DOHH2 (cell line): ENCODE measurements around the gene PRTN3.

Source experiments
- H3F3A ChIP-seq: fragments of 200-600 bp; sonication (generic), shearing (Covaris generic); 2 replicates; pipeline ENCODE4 v1.6.0; 2016; ENCODE audit warnings: antibody characterized with exemption, mild to moderate bottlenecking; ENCODE audit not compliant: control insufficient read depth, insufficient read depth
- H3K27ac ChIP-seq: fragments of 200-600 bp; sonication (generic); 2 replicates; pipeline ENCODE4 v1.5.1; 2014; ENCODE audit warnings: low read depth, mild to moderate bottlenecking, low read length, moderate library complexity
- H3K27me3 ChIP-seq: fragments of 200-600 bp; sonication (generic); 2 replicates; pipeline ENCODE4 v1.6.1; 2014; ENCODE audit warnings: mild to moderate bottlenecking, low read length, mixed read lengths; ENCODE audit not compliant: control insufficient read depth
- H3K36me3 ChIP-seq: fragments of 200-600 bp; sonication (generic); 2 replicates; pipeline ENCODE4 v1.6.1; 2014; ENCODE audit warnings: mild to moderate bottlenecking, low read length, moderate library complexity, mixed read lengths; ENCODE audit not compliant: control insufficient read depth
- H3K4me1 ChIP-seq: fragments of 200-600 bp; sonication (generic); 2 replicates; pipeline ENCODE4 v1.6.1; 2014; ENCODE audit warnings: mild to moderate bottlenecking, low read length, mixed read lengths; ENCODE audit not compliant: control insufficient read depth
- H3K4me2 ChIP-seq: fragments of 200-600 bp; sonication (generic); 2 replicates; pipeline ENCODE4 v1.6.0; 2014; ENCODE audit warnings: mild to moderate bottlenecking, low read length, moderate library complexity
- H3K4me3 ChIP-seq: fragments of 200-600 bp; sonication (generic); 2 replicates; pipeline ENCODE4 v1.5.1; 2014; ENCODE audit warnings: mild to moderate bottlenecking, low read length, mixed read lengths
- H3K79me2 ChIP-seq: fragments of 200-600 bp; sonication (generic); 2 replicates; pipeline ENCODE4 v1.6.1; 2014; ENCODE audit warnings: mild to moderate bottlenecking, low read length, mixed read lengths; ENCODE audit not compliant: control insufficient read depth
- H3K9me2 ChIP-seq: fragments of 200-600 bp; sonication (generic); replicated peaks from 2 replicates; pipeline ENCODE4 v1.6.1; 2014; ENCODE audit warnings: mild to moderate bottlenecking, low read length, mixed read lengths; ENCODE audit not compliant: control insufficient read depth
- H3K9me3 ChIP-seq: fragments of 200-600 bp; sonication (generic); 2 replicates; pipeline ENCODE4 v1.6.1; 2014; ENCODE audit warnings: antibody characterized with exemption, low read length, mixed read lengths; ENCODE audit not compliant: control insufficient read depth, insufficient read depth
- H4K20me1 ChIP-seq: fragments of 200-600 bp; sonication (generic); 2 replicates; pipeline ENCODE4 v1.6.0; 2014; ENCODE audit warnings: low read depth, mild to moderate bottlenecking, antibody characterized with exemption, low read length, moderate library complexity; ENCODE audit not compliant: control insufficient read depth, insufficient read depth
- EZH2phosphoT487 ChIP-seq: fragments of 200-600 bp; sonication (generic); IDR thresholded peaks from 2 replicates; pipeline ENCODE4 v1.6.1; 2017; ENCODE audit warnings: borderline replicate concordance, mild to moderate bottlenecking, antibody characterized with exemption, low read length, moderate library complexity, mixed read lengths
- TF ChIP-seq, protein P1 (sequence below): fragments of 200-600 bp; sonication (generic); IDR thresholded peaks from one replicate; pipeline ENCODE4 v1.5.1; 2014; ENCODE audit warnings: antibody characterized with exemption, mild to moderate bottlenecking, low read depth, low read length; ENCODE audit not compliant: poor library complexity, severe bottlenecking

PRTN3 gene

DNA sequence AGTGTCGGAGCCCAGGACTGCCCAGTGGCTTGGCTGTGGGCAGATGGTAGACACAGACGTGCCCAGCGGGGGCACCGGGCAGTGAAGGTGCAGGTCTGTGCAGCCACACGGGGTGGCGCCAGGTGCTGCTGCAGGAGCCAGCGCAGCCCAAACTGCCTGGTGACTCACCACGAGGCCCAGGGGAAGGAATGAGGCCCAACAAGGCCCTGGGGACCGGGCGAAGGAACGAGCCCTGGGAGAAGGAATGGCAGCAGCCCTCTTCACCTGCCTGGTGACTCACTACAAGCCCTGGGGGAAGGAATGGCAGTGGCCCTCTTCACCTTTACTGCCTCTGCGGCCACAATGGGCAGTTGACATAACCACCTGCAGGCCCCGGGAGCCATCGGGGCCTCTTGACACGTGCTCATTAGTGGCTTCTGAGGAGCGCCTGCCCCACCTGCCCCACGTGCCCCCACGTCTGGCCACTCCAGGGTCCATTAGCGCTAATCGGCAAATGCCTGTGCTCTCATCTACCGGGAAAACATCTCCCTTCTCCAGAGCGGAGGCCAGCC, 42.9 kb downstream of the PRTN3 start:
- H3F3A ChIP-seq, result no peaks in the 10 kb centered on the region
- H3K4me3 ChIP-seq, result no peak overlapping the region
- no peaks in the 10 kb centered on the region for H3K9me3 ChIP-seq
- no peak overlapping the region for H3K27ac ChIP-seq
- peaks cover 3% of the 10 kb centered on the region for H3K4me1 ChIP-seq
- H3K27me3 ChIP-seq, result no peaks in the 10 kb centered on the region
- H3K79me2 ChIP-seq, result no peaks in the 10 kb centered on the region
- no peaks in the 10 kb centered on the region for H4K20me1 ChIP-seq
- H3K36me3 ChIP-seq, result peaks cover 5% of the 10 kb centered on the region; the same call in 1 of the 2 replicates
- TF ChIP-seq, protein P1, sequence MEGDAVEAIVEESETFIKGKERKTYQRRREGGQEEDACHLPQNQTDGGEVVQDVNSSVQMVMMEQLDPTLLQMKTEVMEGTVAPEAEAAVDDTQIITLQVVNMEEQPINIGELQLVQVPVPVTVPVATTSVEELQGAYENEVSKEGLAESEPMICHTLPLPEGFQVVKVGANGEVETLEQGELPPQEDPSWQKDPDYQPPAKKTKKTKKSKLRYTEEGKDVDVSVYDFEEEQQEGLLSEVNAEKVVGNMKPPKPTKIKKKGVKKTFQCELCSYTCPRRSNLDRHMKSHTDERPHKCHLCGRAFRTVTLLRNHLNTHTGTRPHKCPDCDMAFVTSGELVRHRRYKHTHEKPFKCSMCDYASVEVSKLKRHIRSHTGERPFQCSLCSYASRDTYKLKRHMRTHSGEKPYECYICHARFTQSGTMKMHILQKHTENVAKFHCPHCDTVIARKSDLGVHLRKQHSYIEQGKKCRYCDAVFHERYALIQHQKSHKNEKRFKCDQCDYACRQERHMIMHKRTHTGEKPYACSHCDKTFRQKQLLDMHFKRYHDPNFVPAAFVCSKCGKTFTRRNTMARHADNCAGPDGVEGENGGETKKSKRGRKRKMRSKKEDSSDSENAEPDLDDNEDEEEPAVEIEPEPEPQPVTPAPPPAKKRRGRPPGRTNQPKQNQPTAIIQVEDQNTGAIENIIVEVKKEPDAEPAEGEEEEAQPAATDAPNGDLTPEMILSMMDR, result no peak
- no peak for TF ChIP-seq EZH2phosphoT487
- no peaks in the 10 kb centered on the region for H3K9me2 ChIP-seq
- H3K4me2 ChIP-seq, result no peak overlapping the region

DNA sequence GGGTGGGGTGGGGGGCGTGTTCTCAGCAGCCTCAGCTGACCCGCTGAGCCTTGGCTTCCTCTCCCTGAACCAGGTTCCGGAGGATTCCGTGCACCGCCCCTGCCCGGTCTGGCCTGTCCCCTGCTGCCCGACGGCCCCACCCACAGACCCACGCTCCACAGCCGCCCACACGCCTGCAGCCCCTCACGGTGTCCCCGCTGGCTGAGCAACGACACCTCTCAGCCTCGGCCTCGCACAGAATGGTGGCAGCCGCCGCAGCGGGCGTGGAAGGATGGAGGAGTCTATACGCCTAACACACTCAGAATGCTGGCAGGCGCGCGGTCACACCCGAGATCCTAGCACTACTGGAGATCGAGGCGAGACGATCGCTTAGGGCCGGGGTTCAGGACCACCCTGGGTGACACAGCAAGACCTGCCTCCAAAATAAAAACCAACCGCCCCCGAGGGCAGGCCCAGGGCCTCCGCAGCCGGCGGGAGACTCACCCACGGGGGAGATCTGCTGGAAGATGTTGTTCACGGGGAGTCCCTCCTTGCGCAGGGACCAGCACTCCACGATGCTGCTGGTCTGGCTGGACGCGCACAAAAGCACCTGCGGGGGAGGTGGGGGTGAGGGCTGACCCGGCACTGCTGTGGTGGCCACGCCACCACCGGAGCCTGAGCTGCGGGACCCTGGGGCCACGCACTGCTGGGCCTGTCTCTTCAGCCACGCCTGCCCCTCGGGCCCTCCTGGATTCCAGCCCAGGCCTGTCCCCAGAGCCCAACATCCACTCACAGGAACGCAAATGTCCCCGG, 43.8 kb downstream of the PRTN3 start:
- Histone ChIP-seq H3K4me1 (peaks cover 5% of the 10 kb centered on the region), H3K9me3 (no peaks in the 10 kb centered on the region), H4K20me1 (no peaks in the 10 kb centered on the region), H3F3A (no peaks in the 10 kb centered on the region), H3K9me2 (no peaks in the 10 kb centered on the region), H3K36me3 (peaks cover 11% of the 10 kb centered on the region), H3K27ac (no peak overlapping the region), H3K27me3 (no peaks in the 10 kb centered on the region), H3K4me3 (no peak overlapping the region), H3K79me2 (no peaks in the 10 kb centered on the region), H3K4me2 (no peak overlapping the region)
- TF ChIP-seq EZH2phosphoT487, result no peak
- TF ChIP-seq, protein P1, result no peak

DNA sequence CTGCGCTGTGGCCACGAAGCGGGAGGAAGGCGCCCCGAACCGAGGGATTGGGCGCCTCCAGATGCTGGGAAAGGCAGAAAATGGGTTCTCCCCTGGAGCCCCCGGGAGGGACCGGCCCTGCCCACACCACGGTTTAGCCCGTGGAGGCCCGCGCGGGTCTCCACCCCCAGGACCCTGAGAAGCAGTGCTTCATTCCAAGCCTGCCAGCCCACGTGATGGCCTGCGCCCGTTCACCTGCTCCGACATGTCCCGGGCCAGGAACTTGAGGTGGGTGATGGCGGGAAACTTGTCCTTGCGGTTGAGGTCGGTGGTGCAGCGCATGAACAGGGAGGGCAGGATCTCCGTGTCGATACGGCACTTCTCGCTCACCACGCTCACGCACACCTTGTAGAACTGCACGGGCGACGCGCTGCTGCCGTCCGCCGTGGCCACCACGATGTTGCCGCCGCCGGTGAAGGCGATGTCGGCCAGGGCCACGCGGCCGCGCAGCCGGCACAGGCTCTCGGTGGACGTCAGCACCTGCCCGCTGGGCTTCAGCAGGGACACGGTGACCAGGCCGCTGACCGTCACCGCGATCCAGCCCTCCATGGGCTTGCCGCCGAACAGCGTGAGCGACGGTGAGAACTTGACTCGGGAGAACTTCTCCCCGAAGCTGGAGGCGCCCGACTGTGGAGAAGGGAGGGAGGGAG, 44.9 kb downstream of the PRTN3 start:
- no peak overlapping the region for H3K4me3 ChIP-seq
- no peaks in the 10 kb centered on the region for H3K27me3 ChIP-seq
- H3F3A ChIP-seq, result no peaks in the 10 kb centered on the region
- H3K9me3 ChIP-seq, result no peaks in the 10 kb centered on the region
- H3K4me1 ChIP-seq, result peaks cover 5% of the 10 kb centered on the region
- H3K79me2 ChIP-seq, result no peaks in the 10 kb centered on the region; the same call in 1 of the 2 replicates
- H3K27ac ChIP-seq, result no peak overlapping the region
- no peaks in the 10 kb centered on the region for H3K9me2 ChIP-seq
- H4K20me1 ChIP-seq, result no peaks in the 10 kb centered on the region
- TF ChIP-seq, protein P1, result no peak
- TF ChIP-seq EZH2phosphoT487, result no peak
- H3K4me2 ChIP-seq, result no peak overlapping the region
- H3K36me3 ChIP-seq, result peaks cover 16% of the 10 kb centered on the region
